Heart left ventricle (tissue), 13 donors: Measurements from ENCODE around the gene ETF1.

Experiments used
- POLR2A ChIP-seq, 2 donors: fragments of 450-650 bp; IDR thresholded peaks; one replicate each; pipeline ENCODE4 v1.6.1; 2017; ENCODE audit warnings: antibody characterized with exemption in 2 of 2, mild to moderate bottlenecking in 2 of 2, moderate library complexity in 2 of 2
- TF ChIP-seq, protein P1 (sequence below), 12 donors: fragments of 200-600 bp; sonication (generic) in 4 of 12; IDR thresholded peaks; one replicate each; pipeline versions ENCODE4 v1.5.0 to v1.8.0; 2018 to 2022; ENCODE audit warnings: antibody characterized with exemption in 12 of 12, mild to moderate bottlenecking in 5 of 12
- donor health status: ischemic (EF 13 %, LVEDD 7.1; RV severe dilation, severe dysfunction).
- donor health status: DM: no; HTN: yes; CAD: no.
- donor health status: DM: no; HTN: no; CAD: no.
- donor health status: ischemic (EF 25% LVEDD 6.9; RV normal size, moderate dysfunction).
- donor health status: ischemic (EF 25% LVEDD 5.7; RV mildly dilated, moderate dysfunction).
- donor health status: ischemic (EF 35%, LVEDD 5.7; RV mildly dilated, moderate dysfunction).
- donor health status: nonischemic (EF 11% LVEDD 7.7; RV severe dilation, severe dysfunction).
- donor health status: DM: yes; HTN: yes; CAD: no.
- donor health status: PGD.
- donor health status: ischemic (EF 29% LVEDD 5.4; RV normal size, mild dysfunction).
- donor health status: nonischemic (EF 23%, LVEDD 6.1; RV moderate dilation, normal function).

DNA sequence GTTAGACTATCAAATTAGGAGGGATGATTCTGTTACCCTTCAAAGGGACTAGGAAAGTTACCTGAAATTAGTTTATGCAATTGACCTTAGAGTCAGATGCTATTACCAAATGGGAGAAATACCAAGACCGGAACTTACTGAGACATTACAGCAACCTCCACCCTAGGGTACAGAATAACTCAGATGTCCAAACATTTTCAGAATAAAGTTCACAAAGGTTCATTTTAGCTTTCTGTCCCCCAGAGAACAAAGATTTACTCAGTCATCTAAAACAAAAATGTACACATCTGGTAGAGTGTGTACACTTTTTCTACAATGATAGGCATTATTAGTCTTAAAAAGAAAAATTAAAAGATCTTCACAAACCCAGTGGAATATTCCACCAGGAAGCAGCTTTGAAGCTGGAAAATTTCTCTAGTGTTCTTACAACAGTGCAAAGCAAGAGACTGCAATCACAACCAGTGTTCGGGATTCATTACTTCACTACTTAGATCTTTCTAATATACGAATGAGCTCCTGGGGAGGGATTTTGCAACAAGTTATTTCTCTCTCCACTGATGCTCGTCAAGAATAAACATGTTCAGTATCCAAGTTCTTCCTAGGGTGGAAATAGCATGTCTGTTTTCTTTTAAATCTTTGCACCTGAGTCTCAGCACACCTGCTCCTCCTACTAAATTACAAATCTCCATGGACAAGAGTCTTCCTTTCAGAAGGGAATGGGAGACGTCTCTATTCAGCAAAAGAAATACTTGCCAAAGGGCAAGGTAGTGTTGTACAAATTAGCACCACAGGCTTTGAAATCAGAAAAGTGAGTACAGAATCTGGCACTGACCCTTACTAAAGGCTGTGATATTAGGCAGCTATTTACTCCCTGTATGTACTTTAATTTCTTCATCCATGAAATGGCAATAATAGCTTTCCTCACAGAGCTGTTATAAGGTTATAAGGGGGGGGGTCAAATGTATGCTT is 8.8 kb downstream of the ETF1 start:
- TF ChIP-seq, protein P1, sequence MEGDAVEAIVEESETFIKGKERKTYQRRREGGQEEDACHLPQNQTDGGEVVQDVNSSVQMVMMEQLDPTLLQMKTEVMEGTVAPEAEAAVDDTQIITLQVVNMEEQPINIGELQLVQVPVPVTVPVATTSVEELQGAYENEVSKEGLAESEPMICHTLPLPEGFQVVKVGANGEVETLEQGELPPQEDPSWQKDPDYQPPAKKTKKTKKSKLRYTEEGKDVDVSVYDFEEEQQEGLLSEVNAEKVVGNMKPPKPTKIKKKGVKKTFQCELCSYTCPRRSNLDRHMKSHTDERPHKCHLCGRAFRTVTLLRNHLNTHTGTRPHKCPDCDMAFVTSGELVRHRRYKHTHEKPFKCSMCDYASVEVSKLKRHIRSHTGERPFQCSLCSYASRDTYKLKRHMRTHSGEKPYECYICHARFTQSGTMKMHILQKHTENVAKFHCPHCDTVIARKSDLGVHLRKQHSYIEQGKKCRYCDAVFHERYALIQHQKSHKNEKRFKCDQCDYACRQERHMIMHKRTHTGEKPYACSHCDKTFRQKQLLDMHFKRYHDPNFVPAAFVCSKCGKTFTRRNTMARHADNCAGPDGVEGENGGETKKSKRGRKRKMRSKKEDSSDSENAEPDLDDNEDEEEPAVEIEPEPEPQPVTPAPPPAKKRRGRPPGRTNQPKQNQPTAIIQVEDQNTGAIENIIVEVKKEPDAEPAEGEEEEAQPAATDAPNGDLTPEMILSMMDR (IDR thresholded peaks at IDR 0.05): no peak
- no peak for TF ChIP-seq POLR2A (IDR thresholded peaks at IDR 0.05)
